Erythroblast (primary cell): ENCODE measurements around the gene ZACN.
"Not testable (repeated sequence)": the region's sequence is repeated elsewhere in the genome, so short reads cannot be mapped to it uniquely, and the experiment has no call there.

ENCODE experiments used
- DNase-seq, 2 experiments: peaks; one replicate each; lab custom pipeline; 2025; lab: John Stamatoyannopoulos, UW
- GATA1 ChIP-seq: IDR thresholded peaks from 2 replicates; pipeline ENCODE4 v1.6.1; 2011; ENCODE audit warnings: low read depth, mild to moderate bottlenecking, control low read depth, low read length, moderate library complexity
- POLR2A ChIP-seq: IDR thresholded peaks from 2 replicates; pipeline ENCODE4 v1.6.1; 2011; ENCODE audit warnings: mild to moderate bottlenecking, low read length

ZACN gene

DNA sequence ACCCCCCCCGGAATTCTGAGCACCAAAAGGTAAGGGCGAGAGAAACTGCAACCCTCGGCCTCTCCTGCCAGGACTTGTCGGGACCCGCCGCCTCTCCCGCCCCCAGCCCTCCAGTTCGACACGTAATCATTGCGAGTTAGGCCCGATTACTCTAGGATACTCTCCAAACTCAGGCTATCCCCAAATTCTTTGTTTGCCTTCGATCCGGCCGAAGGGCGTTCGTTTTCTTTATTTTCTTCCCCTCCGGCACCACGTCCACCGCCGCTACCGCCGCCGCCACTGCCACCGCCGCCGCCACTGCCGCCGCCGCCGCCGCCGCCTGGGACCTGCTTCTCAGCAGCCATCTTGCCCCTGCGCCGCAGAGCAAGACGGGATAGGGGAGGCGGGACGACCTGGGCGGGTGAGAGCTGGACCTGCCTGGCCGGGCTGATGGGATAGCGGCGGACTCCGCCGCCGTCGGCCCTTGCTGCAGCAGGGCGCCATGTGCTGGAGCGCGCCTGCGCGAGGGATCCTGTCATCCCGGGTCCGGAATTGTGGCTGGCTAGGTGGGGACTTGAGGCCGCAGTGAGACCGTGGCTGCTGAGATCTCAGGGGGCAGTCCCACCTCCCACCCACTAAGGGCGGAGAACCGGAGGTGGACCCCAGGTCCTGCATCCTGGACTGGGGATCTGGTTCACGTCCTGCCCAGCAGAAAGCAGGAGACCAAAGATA is 6.7 kb upstream of the ZACN start, which contains the start of gene SRP68:
TSS of gene SRP68 (minus strand) at position 370 of the 711 bp plus-strand sequence. CDS start at position 344, 26 bp downstream.
- peak; percentile 81 for TF ChIP-seq POLR2A
- TF ChIP-seq GATA1 = no peak
- peak; percentile 90 to 93 for DNase-seq

DNA sequence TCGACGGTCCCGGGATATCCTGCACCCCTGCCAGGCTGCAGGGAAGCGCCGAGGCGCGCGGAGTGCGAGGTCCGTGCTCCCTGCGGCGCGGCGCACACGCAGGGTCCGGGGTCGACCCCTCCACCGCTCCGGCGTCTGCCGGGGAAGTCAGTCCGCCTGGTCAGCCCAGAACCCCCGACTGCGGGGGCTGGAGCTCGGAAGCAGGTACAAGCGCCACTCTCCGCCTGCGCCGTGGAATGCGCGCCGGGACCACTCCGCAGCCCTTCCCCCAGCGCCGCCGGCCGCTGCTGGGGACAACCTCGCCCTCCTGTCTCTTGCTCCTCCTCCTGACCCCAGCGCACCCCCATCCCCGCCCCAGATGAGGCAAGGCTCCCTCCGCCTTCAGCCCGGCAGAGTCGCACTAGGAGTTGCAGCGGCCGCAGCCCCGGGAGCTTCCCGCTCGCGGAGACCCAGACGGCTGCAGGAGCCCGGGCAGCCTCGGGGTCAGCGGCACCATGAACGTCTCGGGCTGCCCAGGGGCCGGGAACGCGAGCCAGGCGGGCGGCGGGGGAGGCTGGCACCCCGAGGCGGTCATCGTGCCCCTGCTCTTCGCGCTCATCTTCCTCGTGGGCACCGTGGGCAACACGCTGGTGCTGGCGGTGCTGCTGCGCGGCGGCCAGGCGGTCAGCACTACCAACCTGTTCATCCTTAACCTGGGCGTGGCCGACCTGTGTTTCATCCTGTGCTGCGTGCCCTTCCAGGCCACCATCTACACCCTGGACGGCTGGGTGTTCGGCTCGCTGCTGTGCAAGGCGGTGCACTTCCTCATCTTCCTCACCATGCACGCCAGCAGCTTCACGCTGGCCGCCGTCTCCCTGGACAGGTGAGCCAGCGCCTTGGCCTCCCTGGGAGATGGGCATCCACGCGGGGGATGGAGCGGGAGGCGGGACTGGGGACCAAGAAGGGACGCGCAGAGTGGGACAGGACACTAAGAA is 4.3 kb upstream of the ZACN start, which contains the start of gene GALR2:
TSS of gene GALR2 (plus strand) at position 392 of the 974 bp plus-strand sequence. CDS start at position 495, 103 bp downstream.
- peak in 1 of 2 experiments; percentile 22 for DNase-seq
- TF ChIP-seq GATA1 (no peak), POLR2A (no peak)

DNA sequence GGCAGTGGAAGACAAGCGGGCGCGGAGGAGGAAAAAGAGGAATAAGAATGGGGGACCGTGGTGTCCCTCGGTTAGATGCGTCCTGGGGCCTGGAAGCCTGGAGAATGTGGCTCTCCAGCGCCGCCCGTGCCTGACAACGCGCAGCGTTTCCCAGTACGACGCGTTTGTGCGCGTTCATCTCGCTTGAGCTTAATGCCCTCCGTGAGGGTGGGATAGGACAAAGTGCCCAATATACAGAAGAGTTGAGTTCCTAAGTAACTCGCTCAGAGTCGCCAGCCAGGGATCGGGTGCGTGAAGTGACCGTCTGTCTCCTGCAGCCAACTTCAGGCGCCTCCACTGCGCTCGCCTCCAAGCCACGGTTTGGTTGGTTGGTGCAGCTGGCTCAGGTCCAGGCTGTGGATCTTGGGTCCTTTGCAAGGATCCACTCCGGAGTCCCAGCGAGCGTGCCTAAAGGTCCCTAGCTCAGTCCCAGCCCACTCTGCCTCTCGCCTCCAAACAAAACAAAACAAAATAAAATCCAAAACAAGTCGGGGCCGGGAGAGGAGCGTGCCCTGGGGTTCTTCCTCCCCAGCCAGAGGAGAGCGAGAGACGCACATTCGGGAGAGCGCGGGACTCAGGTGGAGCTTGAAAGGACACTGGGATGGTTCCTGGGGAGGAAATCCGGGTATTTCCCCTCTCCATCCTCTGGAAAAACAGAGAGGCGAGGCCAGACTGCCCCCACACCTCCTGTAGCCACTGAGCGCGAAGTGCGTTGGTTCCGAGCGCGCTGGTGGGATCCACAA is 3.4 kb upstream of the ZACN start:
- DNase-seq = peak in 1 of 2 experiments; percentile 44
- no peak for TF ChIP-seq POLR2A
- no peak for TF ChIP-seq GATA1

DNA sequence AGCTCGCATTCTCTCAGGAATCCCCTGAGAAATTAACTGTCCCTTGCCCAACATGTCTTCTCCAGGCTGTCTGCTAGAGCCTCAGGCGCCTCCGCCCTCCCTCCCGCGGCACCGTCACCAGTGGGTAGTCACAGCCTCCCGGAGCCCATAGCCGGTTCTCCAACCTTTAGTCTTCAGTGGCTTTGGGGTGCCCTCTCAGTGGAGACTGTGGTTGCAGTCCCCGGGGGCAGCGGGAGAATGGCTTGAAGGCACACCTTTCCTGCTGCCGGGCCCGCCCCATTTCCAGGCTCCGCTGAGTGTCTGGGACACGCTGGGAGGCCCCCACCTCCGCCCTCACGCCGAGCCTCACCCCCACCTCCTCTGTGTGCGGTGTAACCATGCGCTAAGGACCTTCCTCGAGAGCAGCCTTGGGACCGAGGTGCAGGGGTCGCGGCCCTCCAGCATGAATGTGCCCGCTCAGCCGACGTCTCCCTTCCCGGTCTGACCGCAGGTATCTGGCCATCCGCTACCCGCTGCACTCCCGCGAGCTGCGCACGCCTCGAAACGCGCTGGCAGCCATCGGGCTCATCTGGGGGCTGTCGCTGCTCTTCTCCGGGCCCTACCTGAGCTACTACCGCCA is 2.7 kb upstream of the ZACN start:
- TF ChIP-seq POLR2A (no peak), GATA1 (no peak)

DNA sequence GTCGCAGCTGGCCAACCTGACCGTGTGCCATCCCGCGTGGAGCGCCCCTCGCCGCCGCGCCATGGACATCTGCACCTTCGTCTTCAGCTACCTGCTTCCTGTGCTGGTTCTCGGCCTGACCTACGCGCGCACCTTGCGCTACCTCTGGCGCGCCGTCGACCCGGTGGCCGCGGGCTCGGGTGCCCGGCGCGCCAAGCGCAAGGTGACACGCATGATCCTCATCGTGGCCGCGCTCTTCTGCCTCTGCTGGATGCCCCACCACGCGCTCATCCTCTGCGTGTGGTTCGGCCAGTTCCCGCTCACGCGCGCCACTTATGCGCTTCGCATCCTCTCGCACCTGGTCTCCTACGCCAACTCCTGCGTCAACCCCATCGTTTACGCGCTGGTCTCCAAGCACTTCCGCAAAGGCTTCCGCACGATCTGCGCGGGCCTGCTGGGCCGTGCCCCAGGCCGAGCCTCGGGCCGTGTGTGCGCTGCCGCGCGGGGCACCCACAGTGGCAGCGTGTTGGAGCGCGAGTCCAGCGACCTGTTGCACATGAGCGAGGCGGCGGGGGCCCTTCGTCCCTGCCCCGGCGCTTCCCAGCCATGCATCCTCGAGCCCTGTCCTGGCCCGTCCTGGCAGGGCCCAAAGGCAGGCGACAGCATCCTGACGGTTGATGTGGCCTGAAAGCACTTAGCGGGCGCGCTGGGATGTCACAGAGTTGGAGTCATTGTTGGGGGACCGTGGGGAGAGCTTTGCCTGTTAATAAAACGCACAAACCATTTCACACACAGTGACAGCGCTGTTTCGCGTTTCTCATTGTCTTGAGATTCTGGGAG is 2.0 kb upstream of the ZACN start:
- no peak for DNase-seq
- no peak for TF ChIP-seq POLR2A
- no peak for TF ChIP-seq GATA1

More for the DNA sequence above, 2.7 kb upstream of the ZACN start:
- DNase-seq = no peak

DNA sequence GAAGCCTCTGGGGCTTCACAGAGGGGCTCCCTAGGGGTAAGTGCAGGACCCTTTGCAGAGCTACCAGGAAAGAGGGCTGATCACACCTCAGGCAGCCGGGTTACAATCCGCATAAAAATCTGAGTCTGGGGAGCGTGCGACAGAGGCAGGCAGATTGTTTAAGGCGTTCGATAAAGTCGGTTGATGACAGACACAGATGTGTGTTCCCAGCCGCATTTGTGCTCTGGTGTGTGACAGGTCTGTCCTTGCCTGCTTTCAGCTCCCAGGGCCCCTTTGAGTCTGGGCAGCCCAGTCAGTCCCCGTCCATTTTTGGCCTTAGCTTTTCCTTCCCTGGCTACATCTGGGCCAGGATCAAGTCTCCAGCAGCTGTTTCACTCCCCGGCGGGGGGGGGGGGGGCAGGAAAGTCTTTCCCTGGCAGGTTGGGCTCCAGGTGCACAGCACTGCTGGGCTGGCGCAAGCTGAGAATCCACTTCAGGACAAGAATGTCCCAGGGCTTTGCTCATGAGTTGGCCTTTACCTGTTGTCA is 1.3 kb upstream of the ZACN start:
- TF ChIP-seq GATA1 (no peak), POLR2A (no peak)
- no peak for DNase-seq

DNA sequence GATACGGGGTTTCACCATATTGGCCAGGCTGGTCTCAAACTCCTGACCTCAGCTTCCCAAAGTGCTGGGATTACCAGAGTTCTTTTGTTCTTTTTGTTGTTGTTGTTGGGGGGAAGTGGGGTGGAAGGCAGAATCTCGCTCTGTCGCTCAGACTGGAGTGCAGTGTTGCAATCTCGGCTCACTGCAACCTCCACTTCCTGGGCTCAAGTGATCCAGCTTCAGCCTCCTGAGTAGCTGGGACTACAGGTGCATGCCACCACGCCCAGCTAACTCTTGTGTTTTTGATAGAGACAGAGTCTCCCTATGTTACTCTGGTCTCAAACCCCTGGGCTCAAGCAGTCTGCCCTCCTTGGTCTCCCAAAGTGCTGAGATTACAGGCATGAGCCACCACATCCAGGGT is 612 bp upstream of the ZACN start:
- not testable (repeated sequence) for DNase-seq

DNA sequence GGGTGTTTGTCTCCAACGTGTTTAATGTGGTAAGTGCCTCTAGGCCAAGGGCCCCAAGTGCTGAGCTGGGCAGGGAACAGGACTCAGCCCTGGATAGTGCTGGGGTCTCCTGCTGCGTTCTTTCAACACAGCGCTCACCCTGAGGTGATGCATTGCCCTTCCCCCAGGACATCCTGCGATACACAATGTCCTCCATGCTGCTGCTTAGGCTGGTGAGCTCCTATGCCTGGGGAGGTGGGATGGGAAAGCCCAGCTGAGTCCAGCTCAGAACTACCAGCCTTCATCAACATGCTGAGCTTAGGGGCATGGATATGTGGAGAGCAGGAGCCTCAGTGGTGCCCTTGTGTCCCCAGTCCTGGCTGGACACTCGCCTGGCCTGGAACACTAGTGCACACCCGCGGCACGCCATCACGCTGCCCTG is 563 bp downstream of the ZACN start:
- TF ChIP-seq GATA1 (no peak), POLR2A (peak; percentile 52)
- DNase-seq = no peak

DNA sequence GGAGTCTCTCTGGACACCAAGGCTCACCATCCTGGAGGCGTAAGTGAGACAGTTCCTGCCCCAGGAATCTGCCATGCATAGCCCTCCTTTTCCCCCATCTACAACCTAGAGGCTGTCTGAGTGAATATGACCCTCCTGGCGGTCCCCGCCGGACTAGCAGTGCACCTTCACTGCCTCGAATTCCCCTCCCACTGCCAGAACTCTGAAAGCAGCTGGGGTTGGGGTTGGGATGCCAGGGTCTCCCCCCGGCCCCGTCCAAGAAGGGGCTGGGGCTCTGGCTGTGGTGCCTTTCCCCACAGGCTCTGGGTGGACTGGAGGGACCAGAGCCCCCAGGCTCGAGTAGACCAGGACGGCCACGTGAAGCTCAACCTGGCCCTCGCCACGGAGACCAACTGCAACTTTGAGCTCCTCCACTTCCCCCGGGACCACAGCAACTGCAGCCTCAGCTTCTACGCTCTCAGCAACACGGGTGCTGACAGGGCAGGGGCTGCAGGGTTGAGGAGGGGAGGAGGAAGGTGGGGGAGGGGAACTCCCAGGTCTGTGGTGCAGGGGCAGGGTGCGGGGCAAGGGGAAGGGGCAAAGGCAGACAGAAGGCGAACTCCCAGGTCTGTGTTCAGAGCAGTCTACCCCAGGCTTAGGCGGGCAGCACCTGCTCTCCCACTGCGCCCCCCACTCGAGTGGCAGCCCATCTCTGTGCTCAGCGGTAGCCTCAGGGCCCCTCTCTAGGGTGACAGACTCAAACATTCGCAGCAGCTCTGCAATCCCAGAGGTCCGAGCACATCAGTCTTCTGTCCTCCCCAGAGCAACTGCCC is 1.2 kb downstream of the ZACN start:
- DNase-seq = no peak
- TF ChIP-seq POLR2A = peak; percentile 43
- no peak for TF ChIP-seq GATA1

DNA sequence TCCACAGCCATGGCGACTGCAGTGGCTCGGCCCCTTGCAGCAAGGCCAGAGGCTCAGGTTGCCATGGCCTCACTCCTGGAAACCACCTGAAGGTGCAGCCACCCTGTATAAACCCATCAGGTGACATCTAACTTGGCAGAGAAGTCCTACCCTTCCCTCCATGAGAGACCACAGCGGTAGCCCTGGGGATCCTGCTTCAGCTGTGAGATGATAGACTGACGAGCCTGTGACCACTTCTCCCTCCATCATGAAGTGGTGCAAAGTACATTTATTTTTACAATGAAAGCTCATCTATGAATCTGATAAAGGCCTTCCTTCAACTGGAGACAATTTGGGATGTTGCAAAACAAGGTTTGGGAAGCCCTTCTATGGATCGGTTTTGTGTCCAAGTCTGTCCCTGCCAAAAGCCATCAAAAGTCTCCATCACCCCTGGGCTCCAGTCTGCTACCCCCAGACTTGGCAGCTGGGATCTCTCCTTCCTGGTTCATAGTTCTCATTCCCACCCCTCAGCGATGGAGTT is 1.8 kb downstream of the ZACN start:
- DNase-seq = no peak
- TF ChIP-seq GATA1 (no peak), POLR2A (no peak)
